ENCODE results near the gene MSLN.
"Not testable (repeated sequence)": the region's sequence is repeated elsewhere in the genome, so short reads cannot be mapped to it uniquely, and the experiment has no call there.

MSLN gene

GRCh38 chr16:761625-762513, 1.3 kb downstream of the MSLN start:
- no peak for DNase-seq

DNA sequence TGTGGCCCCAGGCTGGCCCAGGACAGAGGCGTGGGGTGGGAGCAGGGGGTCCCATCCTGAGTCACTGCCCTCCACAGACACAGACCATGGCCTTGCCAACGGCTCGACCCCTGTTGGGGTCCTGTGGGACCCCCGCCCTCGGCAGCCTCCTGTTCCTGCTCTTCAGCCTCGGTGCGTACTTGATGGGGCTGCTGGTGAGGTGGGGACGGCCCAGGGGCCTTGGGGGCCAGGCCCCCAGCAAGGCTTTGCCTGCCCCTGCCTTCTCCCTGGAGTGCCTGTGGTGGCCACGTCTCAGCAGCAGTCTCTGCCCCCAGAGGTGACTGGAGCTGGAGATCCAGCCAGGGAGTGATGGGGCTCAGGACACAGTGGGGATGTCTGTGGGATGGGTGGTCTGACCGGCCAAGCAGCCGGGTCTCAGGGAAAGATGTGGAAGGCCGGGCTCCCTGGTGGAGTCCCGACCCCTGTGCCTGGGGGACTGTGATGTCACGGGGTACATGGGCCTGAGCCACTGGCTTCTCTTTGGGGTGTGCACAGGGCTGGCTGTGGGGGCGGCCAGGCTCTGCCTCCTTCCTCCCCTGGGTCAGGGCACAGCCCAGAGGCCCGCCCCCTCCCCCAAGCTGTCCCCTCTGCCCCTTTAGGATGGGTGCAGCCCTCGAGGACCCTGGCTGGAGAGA, 2.2 kb downstream of the MSLN start:
- no peak for DNase-seq

GRCh38 chr16:763369-764183, 3.0 kb downstream of the MSLN start:
- no peak for DNase-seq

DNA sequence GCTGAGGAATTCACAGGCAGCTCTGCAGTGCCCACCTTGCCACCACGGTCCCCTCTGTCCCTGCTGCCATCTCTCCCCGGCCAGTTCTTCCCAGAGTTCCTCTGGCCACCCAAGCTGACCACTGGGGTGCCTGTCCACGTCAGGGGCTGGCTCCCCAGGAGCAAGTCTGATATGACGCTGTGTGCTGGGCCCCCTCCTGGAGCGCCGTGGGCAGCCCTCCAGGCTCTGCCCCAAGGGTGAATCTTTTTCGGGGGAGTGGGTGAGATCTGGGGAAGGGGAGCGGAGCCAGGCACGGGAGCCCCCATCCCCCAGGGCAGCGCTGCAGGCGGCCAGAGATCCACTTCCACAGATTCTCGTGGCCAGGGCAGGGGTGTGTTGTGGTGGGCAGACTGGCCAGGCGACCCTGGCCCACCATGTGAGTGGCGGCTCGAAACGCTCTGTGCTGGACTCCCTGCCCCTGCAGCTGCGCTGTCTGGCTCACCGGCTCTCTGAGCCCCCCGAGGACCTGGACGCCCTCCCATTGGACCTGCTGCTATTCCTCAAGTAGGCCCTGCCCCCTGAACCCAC, 3.7 kb downstream of the MSLN start:
- no peak for DNase-seq

- DNase-seq, result no peak
Observed at GRCh38 chr16:764848-765487, 4.4 kb downstream of the MSLN start.

DNA sequence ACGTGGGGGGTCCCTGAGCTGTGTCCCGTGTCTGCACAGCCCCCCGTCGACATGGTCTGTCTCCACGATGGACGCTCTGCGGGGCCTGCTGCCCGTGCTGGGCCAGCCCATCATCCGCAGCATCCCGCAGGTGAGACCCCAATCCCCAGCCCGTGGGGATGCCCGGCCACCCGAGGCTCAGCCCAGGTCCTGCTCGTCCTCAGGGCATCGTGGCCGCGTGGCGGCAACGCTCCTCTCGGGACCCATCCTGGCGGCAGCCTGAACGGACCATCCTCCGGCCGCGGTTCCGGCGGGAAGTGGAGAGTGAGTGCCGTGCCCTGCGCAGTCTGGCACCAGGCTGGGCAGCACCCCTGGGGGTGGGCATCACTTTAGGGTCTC, 4.9 kb downstream of the MSLN start:
- DNase-seq, result no peak

GRCh38 chr16:766008-766819, 5.7 kb downstream of the MSLN start:
- no peak for DNase-seq

- DNase-seq, result no peak
Observed at GRCh38 chr16:766820-767640, 6.5 kb downstream of the MSLN start.

DNA sequence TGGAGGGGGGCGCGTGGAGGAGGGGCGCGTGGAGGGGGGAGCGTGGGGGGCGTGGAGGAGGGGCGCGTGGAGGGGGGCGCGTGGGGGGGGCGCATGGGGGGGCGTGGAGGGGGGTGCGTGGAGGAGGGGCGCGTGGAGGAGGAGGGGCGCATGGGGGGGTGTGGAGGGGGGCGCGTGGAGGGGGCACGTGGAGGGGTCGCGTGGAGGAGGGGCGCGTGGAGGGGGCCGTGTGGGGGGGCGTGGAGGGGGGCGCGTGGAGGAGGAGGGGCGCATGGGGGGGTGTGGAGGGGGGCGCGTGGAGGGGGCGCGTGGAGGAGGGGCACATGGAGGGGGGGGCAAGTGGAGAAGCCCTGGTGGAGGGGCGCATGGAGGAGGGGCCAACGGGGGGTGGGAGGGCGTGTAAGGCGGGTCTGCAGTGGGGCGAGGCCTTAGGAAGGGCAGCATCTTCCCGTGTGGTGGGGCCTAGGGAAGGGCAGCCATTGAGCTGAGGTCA, 7.3 kb downstream of the MSLN start:
- no peak for DNase-seq

DNA sequence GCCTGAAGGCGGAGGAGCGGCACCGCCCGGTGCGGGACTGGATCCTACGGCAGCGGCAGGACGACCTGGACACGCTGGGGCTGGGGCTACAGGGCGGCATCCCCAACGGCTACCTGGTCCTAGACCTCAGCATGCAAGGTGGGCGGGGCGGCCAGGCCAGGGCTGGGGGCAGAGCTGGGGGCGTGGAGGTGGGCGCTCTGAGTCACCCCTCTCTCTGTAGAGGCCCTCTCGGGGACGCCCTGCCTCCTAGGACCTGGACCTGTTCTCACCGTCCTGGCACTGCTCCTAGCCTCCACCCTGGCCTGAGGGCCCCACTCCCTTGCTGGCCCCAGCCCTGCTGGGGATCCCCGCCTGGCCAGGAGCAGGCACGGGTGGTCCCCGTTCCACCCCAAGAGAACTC, 7.9 kb downstream of the MSLN start:
- DNase-seq, result no peak

DNA sequence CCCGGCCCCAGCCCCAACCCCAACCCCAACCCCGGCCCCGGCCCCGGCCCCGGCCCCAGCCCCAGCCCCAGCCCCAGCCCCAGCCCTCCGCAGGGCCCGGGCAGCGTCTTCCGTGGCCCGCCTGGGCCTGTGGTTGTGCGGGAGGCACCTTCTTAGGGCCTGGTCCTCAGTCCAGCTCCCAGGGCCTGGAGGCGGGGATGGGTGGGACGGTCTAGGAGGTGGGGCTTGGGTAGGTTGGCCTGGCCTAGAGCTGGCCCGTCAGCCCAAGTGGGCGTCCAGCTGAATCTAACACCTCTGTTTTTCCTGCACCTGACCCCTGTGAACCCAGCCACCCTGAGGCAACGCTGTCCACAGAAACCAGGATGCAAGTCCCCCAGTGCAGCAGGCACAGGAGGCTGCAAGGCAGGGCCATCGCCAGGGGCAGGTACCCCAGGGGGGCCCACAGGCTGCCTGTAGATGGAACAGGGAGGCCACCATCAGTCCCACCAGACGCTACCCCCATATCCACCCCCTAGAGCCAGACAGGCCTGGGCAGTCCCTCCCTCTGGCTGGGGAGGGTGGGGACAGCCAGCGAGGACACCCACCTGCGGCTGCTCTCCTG, 8.8 kb downstream of the MSLN start:
- DNase-seq, result no peak

GRCh38 chr16:769934-770333, 9.4 kb downstream of the MSLN start:
- DNase-seq, result no peak

GRCh38 chr16:770411-770810, 9.9 kb downstream of the MSLN start:
- DNase-seq, result no peak

DNA sequence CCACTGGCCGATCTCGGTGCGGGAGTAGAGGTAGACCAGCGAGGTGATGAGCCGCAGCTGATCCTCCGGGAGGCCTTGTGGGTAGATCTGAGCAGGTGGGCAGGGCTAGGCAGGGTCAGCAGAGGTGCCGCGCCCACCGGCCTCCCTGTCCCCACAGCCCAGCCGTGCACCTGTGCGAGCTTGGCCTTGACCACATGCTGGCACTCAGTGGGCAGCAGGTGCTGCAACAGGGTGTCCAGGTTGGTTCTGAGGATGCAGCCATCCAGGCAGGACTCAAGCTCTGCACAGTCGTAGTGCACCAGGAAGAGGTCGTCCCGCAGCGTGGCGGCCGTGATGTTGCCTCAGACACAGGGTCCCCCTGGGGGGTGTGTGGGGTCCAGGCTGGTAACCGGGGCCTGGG, 12.4 kb downstream of the MSLN start:
- no peak for DNase-seq

DNA sequence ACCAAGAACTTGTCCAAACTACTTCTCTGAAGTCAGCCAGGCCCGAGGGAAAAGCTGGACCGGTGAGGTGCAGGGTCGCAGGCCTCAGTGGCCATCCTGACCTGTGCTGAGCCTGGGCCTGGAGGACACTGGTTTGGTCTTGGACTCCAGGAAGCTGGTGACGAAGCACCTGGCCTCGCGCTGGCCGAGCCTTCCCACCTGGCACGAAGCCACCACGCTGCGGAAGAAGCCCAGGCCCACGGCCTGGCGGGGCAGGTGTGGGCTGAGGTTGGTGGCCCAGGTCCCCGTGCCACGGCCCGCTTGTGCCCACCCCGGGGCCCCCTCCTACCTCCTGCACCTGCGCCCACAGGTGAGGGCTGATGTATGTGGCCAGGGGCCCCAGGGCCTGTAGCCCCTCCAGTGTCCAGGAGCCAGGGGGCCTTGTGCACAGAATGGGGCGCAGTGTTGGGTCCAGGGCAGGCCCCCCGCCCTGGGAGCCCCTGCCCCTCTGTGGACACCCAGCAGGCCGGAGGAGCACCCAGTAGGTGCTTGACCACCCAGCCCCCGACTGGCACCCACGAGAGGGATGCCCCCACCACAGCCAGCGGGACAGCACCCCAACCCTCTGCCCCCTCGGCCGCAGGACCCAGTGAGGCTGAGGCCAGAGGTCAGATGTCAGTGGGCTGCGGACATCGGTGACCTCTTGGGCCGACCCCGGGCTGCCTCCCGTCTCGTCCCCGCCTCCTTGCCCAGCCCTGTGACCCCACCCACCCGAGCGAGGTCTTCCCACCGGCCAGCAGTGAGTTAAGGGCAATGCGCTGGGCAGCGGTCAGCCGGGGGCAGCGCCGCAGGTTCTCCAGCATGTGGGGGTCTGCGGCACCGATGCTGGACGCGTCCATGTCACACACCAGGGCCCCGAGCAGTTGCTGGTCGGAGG, 13.8 kb downstream of the MSLN start:
- DNase-seq, result no peak

DNA sequence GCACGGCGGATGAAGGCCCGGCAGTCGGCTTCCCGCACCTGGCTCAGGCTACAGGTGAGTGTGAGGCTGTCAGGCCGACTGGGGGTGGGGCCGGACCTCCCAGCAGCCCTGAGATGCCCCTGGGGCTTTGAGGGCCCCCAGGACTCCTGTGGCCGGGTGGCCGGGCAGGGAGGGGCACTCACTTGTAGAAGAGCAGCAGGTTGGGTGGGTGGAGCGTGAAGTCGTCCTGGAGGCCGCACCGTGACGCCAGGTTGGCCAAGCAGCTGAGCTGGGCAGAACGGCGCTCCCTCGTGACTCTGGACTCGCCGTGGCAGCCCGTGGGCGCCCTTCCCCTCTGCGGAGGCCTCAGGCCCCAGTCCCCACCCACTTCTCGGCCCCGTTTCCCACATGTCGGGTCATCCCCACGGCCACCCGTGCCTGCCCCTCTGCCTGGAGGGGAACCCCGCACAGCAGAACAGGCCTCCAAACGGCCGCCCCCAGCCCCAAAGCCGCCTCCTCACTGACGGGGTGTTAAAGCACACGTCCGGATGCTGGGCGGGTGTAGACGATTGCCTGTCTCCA, 14.8 kb downstream of the MSLN start:
- no peak for DNase-seq

- not testable (repeated sequence) for DNase-seq
Observed at GRCh38 chr16:776298-776697, 15.8 kb downstream of the MSLN start.

DNA sequence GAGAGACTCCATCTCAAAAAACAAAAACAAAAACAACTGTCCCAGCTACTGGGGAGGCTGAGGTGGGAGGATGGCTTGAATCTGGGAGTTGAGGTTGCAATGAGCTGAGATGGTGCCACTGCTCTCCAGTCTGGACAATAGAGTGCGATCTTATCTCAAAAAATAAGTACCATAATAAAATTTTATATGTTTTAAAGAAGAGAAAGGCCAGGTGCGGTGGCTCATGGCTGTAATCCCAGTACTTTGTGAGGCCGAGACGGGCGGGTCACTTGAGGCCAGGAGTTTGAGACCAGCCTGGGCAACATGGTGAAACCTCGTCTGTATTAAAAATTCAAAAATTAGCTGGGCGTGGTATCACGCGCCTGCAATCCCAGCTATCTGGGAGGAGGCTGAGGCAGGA, 16.3 kb downstream of the MSLN start:
- no peak for DNase-seq

- no peak for DNase-seq
Observed at GRCh38 chr16:777826-778225, 17.3 kb downstream of the MSLN start.
